Measurements from ENCODE around the gene MAGEB6B.
"Not testable (repeated sequence)": the region's sequence is repeated elsewhere in the genome, so short reads cannot be mapped to it uniquely, and the experiment has no call there.

MAGEB6B gene

GRCh38 chrX:26160301-26160700 lies at the start of gene MAGEB6B:
Gene MAGEB6B, plus strand, starts transcription at chrX:26160601. Its CDS starts 0 bp downstream, at chrX:26160601.
- DNase-seq: no peak

DNA sequence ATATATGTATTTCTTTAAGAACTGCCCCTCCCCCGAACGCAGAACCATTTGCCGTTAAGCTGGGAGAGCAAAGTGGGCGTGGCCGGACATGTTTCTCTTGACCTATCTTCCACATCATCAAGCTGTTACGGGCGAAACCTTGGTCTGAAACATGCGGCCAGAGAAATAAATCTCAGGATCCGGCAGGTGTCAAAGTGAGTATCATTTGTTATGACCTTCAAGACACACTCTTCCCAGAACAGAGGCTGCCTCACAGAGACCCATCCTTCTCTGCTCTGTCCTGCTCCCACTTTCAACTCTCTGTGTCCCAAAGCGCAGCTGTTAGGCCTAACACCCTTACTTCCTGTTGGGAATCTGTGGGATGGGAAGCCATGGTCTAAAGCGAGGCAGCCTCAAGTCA lies 22.1 kb upstream of the MAGEB6B start, which contains the start of gene MAGEB18:
Gene MAGEB18 (plus strand): TSS at position 70 of the 400 bp plus-strand sequence. CDS start 643 bp downstream, outside the sequence.
- DNase-seq: no peak

DNA sequence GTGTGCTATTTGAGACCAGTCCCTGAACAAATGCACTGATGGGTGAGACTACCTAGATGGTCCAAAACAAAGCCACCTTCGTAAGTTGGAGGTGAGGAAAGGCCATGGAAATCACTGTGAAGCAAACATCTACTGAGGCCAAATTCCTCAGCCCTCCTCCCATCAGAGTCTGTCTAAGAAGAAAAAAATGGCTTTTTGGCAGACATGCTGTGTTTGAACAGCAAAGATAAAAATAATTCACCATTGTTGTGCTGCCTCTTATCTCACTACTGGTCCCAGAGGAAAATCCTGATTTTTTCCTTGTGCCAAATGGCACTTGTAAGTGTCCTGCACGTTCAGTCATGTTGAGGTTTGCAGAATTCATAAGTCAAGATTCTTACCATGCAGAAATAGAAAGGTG lies 14.4 kb upstream of the MAGEB6B start:
- DNase-seq: no peak

GRCh38 chrX:26192204-26192603 lies 31.8 kb downstream of the MAGEB6B start, which contains the start of gene MAGEB6:
Gene MAGEB6, plus strand, starts transcription at chrX:26192440. Its CDS starts 1,407 bp downstream, at chrX:26193847.
- no peak for DNase-seq

GRCh38 chrX:26203561-26203960 lies 43.2 kb downstream of the MAGEB6B start:
- no peak for DNase-seq

GRCh38 chrX:26204717-26205116 lies 44.3 kb downstream of the MAGEB6B start:
- not testable (repeated sequence) for DNase-seq

DNA sequence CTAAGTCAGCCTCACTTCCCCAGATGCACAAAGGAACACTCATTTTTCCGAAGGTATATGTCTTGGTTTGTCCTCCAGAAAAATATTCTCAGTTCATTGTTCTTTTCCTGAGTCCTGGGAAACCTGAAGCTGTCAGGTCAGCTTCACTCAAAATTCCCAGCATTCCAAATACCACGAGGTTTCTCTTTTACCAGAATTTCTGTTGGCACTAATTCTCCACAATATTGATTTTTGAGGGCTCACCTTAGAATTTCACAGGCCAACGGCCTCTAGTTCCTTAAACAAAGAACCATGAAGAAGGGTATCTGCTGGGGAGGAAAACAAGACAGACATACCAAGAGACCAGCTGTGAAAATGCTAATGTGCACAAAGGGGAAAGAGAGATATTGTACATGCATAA lies 47.6 kb downstream of the MAGEB6B start:
- no peak for DNase-seq
